Fibroblast of skin of right quadriceps (primary cell): Measurements from ENCODE around the gene FKBP2.
"Not testable (repeated sequence)": the region's sequence is repeated elsewhere in the genome, so short reads cannot be mapped to it uniquely, and the experiment has no call there.

ENCODE experiments used
- DNase-seq: peaks from one replicate; pipeline ENCODE4 v3.0.0-alpha.2; 2013

The FKBP2 gene

GRCh38 chr11:64234647-64235379 lies 6.1 kb upstream of the FKBP2 start:
- no peak for DNase-seq

GRCh38 chr11:64235437-64236161 lies 5.3 kb upstream of the FKBP2 start:
- DNase-seq, result no peak

- DNase-seq, result no peak
These were observed 3.4 kb upstream of the FKBP2 start for GRCh38 chr11:64237484-64237951.

GRCh38 chr11:64238076-64238475 lies 2.8 kb upstream of the FKBP2 start:
- DNase-seq, result no peak

- no peak for DNase-seq
These were observed 1.9 kb upstream of the FKBP2 start for GRCh38 chr11:64238999-64239398.

GRCh38 chr11:64239662-64240434 lies 1.0 kb upstream of the FKBP2 start:
- DNase-seq, result no peak

- DNase-seq, result peak; percentile 99
These were observed 271 bp downstream of the FKBP2 start for GRCh38 chr11:64241241-64241490.

GRCh38 chr11:64241491-64242374 lies 838 bp downstream of the FKBP2 start:
- DNase-seq, result no peak

GRCh38 chr11:64243236-64243854 lies 2.5 kb downstream of the FKBP2 start:
- DNase-seq, result no peak

- DNase-seq, result no peak
These were observed 3.2 kb downstream of the FKBP2 start for GRCh38 chr11:64244107-64244506.

- no peak for DNase-seq
These were observed 4.1 kb downstream of the FKBP2 start for GRCh38 chr11:64244966-64245365.

GRCh38 chr11:64245401-64245796 lies 4.5 kb downstream of the FKBP2 start:
- no peak for DNase-seq

GRCh38 chr11:64245797-64246620 lies 5.1 kb downstream of the FKBP2 start:
- DNase-seq, result peak; percentile 93

- DNase-seq, result not testable (repeated sequence)
These were observed 5.7 kb downstream of the FKBP2 start for GRCh38 chr11:64246621-64246870.

- peak; percentile 86 for DNase-seq
These were observed 6.2 kb downstream of the FKBP2 start, which contains the start of gene PPP1R14B for GRCh38 chr11:64246871-64247728. Gene PPP1R14B, minus strand, starts transcription at chr11:64246943. Its CDS starts 270 bp downstream, at chr11:64246673.

- no peak for DNase-seq
These were observed 7.0 kb downstream of the FKBP2 start for GRCh38 chr11:64247729-64248531.

GRCh38 chr11:64248578-64248977 lies 7.7 kb downstream of the FKBP2 start:
- DNase-seq, result no peak

- DNase-seq, result no peak
These were observed 8.1 kb downstream of the FKBP2 start for GRCh38 chr11:64249038-64249437.

- no peak for DNase-seq
These were observed 8.9 kb downstream of the FKBP2 start for GRCh38 chr11:64249563-64250414.
